Measurements from ENCODE around the gene RYR2.
A peak's percentile ranks its signal among the peaks of the same experiment; 100 is the strongest.
"Not testable (repeated sequence)": the region's sequence is repeated elsewhere in the genome, so short reads cannot be mapped to it uniquely, and the experiment has no call there.

RYR2 gene

DNA sequence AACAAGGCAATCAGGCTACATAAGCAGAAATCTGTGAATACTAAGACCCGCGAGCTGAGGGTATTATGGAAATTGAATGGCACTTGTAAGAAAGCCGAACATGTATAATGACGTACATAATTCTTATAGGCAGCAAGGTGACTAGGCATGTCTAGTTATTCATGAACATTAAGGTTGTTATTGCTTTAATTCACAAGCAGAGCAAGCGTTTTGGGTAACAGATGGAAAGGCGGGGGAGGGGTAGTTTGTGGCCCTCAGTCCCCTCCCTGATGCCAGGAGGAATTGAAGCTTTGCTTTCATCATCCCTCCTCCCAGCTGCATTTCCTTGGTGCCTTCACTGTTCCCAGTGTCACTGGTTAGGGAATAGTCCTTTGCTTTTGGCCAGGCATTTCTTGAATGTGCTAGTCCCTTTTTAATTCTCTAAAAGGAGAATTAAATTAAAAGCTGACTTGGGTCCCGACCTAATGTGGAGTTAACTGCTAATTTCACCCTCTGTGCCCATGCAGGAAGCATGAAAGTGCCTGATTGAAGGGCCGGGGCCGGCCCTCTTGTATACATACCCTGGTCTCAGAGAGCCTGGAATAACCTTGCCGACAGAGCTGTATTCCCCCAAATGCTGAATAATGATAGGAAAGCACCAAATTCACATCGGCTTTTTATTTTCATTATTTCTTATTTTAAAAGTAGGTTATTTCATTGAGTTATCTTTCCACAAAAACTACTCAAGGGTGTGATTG, 42.5 kb downstream of the RYR2 start:
- DNase-seq (ENCODE audit: low spot score), result no peak

DNA sequence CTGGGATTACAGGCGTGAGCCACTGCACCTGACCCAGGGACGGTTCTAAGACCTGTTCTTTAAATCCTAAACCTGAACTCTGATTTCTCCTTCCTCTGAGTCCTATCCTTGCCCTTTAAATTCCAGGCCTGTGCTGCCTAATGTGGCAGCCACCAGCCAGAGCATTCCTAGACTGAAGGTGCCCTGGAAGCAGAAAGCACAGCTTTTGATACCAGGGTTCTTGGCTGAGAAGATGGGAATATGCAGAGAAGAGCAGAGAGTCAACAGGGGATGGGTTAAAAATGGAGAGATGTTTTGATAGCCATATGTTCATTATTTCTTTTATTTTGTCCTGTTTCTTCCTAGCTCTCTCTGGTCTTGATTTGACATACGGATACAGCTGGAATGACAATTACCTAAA, 49.7 kb downstream of the RYR2 start:
- DNase-seq (ENCODE audit: low spot score), result no peak

DNA sequence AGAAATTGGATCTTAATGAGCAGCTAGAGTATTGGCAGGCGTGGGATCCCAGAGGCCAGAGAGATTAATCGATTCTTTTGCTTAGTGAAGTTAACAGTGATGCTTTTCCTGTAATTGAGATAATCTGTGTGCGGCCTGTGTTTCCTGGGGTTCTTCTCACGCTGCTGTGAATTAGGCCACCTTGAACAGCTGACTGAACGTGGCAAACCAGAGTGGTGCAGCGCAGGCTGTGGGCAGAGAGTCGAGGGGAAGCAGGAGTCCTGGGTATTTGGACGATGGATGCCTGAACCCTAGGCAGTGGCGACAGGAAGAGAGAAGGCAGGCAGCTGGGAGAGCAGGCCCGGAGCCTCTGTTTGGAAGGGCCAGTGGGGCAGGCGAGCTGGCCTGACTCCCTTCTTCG, 51.7 kb downstream of the RYR2 start:
- DNase-seq (ENCODE audit: low spot score), result no peak

DNA sequence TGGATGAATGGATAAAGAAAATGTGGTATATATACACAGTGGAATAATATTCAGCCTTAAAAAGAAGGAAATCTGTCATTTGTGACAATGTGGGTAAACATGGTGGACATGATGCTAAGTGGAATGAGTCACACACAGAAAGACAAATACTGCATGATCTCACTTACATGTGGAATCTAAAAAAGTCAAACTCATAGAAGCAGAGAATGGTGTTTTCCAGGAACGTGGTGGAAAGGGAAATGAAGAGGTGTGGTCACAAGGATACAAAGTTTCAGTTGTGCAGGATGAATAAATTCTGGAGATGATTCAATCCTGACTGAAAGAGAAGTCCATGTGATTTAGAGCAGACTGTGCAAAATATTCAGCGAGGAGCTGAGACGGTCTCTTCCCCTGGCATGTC, 56.6 kb downstream of the RYR2 start:
- DNase-seq (ENCODE audit: low spot score), result no peak

- DNase-seq (ENCODE audit: low spot score), result no peak
Measured at GRCh38 chr1:237103021-237103420, 61.0 kb downstream of the RYR2 start.

DNA sequence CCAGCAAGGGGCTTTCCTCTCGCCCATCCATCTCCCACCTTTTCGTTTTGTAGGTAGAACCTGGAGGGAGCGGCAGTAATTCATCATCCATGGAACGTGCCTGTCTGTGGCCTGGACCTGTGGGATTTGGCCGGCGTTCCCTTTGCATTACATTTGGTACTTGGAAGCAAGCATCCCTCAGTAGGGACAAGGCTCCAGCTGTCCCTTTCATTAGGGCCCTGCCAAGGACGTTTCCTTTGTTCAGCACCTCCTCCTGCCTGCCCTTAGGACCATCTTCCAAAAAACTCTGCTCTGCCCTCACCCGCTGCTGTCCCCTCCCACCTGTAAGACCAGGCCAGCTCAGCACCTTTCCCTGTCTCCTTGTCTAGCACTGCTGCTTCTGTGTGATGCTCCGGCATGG, 62.1 kb downstream of the RYR2 start:
- no peak for DNase-seq (ENCODE audit: low spot score)

DNA sequence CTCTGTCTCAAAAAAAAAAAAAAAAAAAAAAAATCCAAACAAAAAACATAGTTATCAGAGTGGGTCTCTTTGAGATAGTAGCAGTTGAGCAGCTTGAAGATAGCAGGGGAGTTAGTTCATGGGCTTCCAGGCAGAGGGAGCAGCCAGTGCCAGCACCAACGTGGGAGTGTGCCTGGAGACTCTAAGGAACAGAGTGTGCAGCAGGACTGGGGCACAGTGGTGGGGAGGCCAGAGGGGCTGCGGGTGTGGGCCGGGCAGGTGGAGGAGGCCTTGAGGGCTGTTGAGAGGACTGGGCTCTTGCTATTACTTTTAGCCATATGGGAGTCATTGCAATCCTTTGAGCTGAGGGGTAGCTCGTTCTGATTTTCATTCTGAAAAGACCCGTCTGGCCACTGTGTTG, 63.8 kb downstream of the RYR2 start:
- DNase-seq (ENCODE audit: low spot score), result no peak

- no peak for DNase-seq (ENCODE audit: low spot score)
Measured at GRCh38 chr1:237108297-237109040, 66.5 kb downstream of the RYR2 start.

GRCh38 chr1:237111807-237112206, 69.8 kb downstream of the RYR2 start:
- no peak for DNase-seq (ENCODE audit: low spot score)

GRCh38 chr1:237112663-237113062, 70.7 kb downstream of the RYR2 start:
- DNase-seq (ENCODE audit: low spot score), result no peak

DNA sequence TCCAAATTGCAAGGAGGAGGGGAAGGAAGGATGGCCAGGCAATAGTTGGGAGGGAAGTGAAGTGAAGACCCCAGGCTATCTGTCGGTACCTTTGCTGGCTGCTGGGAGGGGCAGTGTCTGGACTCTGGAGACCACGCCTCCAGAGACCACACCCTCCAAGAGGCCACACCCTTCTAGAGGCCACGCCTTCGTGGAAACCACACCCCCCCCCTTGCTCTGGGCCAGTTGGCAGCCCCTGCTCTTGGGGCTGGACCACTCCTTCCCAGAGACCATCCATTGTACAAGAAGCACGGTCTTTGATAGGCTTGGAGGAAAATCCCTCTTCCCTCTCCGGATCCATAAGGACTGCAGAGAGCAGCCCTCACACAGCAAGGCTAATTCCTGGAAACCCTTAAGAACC, 73.1 kb downstream of the RYR2 start:
- no peak for DNase-seq (ENCODE audit: low spot score)

DNA sequence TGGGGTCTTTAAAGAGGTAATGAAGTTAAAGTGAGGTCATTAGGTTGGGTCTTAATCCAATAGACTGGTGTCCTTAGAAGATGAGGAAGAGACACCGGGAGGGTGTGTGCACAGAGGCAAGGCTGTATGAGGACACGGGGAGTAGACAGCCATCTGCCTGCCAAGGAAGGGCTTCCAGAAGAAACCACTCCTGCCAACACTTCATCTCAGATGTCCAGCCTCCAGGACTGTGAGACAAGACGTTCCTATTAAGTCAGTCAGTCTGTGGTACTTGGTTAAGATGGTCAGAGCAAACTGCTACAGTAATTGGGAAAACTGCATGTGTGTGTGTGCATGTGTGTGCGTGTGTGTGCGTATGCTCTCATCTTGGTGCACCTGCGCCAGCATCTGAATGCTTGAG, 77.1 kb downstream of the RYR2 start:
- DNase-seq (ENCODE audit: low spot score), result no peak

DNA sequence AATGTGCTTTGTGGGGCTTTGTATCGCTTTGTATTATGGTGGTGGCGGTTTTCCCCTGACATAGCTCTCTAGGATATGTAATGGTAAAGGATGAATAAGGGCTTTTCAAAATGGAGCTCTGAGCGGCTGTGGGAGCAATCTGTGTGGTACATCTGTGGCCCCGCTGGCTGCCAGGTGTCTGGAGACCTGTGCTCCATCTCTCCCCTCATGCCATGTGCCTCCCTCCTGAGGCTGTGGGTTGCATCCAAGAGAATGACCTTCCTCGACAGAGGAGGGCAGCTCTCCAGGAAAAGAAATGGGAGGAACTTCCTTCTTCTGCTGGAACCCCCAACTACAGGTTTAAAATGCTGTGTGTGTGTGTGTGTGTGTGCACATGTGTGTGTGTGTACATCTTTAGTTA, 78.7 kb downstream of the RYR2 start:
- DNase-seq (ENCODE audit: low spot score), result no peak

DNA sequence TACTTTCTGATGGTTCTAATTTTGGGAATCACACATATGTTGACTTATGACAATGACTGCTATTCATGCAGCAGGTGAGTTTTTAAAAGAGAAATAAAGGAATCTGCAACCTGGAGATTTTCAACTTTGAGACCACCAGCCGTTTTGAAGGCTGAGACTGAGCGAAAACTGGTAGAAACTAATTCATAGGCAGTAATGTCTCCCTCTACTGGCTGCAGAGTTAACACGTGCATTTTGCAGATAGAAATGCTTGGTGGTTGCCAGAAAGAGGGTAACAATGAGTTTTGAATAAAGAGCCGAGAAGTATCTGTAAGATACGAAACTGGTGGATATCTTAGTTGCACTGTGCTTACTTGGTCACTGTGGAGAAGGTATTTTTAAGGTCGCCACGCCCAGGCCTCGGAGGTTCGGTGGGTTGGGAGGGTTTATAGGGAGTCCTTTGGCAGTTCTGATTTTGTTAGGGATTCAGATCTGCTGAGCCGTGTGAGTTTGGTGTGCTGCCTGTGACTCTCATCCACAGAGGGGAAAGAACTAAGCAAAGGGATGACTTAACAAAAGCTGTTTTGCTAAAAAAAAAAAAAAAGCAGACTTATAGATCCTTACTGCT, 83.0 kb downstream of the RYR2 start:
- DNase-seq (ENCODE audit: low spot score), result peak; percentile 23

DNA sequence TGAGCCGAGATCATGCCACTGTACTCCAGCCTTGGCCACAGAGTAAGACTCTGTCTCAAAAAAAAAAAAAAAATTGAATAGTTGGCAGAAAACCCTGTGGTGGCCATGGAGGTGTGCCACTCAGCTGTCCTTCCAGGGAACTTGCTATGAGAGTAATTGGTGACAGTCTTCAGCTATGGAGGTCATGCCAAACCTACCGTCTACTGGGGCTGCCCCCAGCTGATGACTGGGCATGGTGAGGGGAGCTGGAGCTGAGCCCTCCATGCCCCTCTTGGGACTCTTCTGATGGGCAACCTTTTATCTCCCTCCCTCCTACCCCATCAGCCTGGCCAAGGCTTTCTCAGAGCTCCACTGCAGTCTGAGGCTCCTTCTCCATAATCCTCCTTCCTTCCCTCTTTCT, 84.2 kb downstream of the RYR2 start:
- DNase-seq (ENCODE audit: low spot score), result no peak

- DNase-seq (ENCODE audit: low spot score), result not testable (repeated sequence)
Measured at GRCh38 chr1:237127301-237127700, 85.3 kb downstream of the RYR2 start.

- DNase-seq (ENCODE audit: low spot score), result no peak
Measured at GRCh38 chr1:237133921-237134320, 91.9 kb downstream of the RYR2 start.

- DNase-seq (ENCODE audit: low spot score), result no peak
Measured at GRCh38 chr1:237134929-237135328, 92.9 kb downstream of the RYR2 start.

DNA sequence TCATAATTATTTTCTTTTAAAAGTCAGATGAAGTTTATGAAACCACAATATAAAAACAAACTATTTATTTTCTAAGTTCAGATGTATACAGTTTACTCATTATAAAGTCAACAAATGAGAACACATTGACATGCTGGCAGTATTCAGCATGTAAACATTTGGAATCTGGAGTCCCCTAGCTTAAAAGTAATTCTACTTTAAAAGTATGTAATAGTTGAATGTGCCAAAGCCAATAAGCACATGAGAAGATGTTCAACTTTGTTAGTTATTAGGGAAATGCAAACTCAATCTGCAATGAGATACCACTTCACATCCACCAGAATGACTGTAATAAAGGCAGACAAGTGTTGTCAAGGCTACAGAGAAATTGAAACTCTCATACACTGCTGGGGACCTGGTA, 96.6 kb downstream of the RYR2 start:
- no peak for DNase-seq (ENCODE audit: low spot score)

GRCh38 chr1:237139732-237140131, 97.7 kb downstream of the RYR2 start:
- DNase-seq (ENCODE audit: low spot score), result no peak

- no peak for DNase-seq (ENCODE audit: low spot score)
Measured at GRCh38 chr1:237140986-237141385, 99.0 kb downstream of the RYR2 start.

DNA sequence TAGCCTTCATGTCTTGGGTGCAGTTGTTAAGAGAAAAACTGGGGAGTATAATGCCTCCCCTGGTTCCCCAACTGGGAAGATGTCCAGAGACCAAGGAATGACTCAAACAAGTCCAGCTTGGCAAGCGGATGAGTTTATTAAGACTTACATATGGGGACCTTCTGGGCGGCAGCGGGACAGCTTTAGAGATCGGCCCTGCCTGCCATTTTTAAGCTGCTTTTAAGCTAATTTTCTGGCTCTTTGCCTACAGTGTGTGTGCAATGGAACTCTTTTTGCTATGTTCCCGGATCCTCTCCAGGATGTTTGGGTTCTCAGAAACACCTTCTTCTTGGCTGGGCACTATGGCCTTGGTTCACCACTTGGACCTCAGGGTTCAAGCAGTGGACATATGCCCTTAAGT, 99.5 kb downstream of the RYR2 start:
- DNase-seq (ENCODE audit: low spot score), result no peak

GRCh38 chr1:237145379-237146135, 103.6 kb downstream of the RYR2 start:
- no peak for DNase-seq (ENCODE audit: low spot score)
